Measurements from ENCODE around the gene BTBD16. TPM values are rescaled to one million over a fixed set of nuclear protein-coding genes. Genes with fewer than 3 reads are reported as not detected.

The BTBD16 gene
- total RNA-seq, 1 donor from 2014 or later = 0.35 TPM

DNA sequence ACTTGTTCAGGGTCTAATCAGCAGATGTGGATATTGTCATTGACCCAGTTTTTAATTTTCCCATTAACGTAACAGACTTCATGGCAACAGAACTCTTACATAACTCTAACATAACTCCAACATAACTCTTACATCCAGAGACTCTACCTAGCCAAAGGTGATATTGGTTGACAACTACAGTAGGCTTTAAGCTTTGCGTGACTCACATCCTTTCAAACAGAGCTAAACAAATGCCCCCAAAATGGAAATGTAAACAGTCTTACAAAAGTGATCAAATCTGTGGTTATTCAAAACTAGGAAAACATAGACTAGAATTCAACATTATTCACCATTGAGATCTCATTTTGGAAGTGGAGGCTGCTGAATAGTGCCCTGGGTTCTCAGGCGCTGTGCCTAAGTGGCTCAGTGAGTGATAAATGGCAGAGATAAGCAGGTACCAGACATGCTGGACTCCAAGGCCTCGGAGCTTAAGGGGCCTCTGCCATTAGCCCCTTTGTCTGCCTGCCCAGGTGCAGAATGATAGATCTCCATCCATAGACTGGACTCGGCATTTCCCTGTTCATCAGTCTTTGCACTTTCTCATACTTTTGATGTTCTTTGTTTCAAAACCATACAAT is 34.3 kb upstream of the BTBD16 start:
- Histone ChIP-seq H3K36me3 (peaks cover 51% of the 10 kb centered on the region), H3K27ac (no peak overlapping the region), H3K4me3 (no peak overlapping the region), H3K27me3 (no peaks in the 10 kb centered on the region), H3K4me1 (no peaks in the 10 kb centered on the region), H3K9me3 (no peaks in the 10 kb centered on the region)
- intact Hi-C loops (cut with DNase I) = no loop called here
- TF ChIP-seq, protein P1, sequence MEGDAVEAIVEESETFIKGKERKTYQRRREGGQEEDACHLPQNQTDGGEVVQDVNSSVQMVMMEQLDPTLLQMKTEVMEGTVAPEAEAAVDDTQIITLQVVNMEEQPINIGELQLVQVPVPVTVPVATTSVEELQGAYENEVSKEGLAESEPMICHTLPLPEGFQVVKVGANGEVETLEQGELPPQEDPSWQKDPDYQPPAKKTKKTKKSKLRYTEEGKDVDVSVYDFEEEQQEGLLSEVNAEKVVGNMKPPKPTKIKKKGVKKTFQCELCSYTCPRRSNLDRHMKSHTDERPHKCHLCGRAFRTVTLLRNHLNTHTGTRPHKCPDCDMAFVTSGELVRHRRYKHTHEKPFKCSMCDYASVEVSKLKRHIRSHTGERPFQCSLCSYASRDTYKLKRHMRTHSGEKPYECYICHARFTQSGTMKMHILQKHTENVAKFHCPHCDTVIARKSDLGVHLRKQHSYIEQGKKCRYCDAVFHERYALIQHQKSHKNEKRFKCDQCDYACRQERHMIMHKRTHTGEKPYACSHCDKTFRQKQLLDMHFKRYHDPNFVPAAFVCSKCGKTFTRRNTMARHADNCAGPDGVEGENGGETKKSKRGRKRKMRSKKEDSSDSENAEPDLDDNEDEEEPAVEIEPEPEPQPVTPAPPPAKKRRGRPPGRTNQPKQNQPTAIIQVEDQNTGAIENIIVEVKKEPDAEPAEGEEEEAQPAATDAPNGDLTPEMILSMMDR (IDR thresholded peaks at IDR 0.05) = no peak
- ATAC-seq (no peak), DNase-seq (peak; percentile 6)

DNA sequence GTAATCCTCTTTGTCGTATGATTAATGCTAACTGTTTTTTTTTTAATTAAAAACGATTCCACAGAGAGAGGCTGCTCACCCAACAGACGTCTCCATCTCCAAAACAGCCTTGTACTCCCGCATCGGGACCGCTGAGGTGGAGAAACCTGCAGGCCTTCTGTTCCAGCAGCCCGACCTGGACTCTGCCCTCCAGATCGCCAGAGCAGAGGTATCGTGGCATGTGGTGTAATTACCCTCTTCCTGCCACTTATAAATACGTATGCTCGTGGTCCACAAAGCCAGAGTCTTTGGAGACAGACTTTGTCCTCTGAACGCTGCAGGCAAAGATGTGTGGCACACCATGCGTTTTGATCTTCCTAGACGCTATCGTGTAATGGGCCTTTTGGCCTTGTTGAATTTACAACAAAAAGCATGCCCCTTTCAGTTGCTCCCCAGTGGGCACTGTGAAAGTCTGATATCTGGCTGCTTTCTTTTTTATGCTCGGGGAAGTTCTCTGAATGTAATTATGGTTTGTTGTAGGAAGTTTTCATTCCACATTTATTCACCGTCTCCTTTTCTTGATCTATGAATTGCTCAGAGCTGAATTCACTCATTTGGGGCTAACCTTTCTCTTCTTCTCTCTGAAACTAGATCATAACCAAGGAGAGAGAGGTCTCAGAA is 33.6 kb upstream of the BTBD16 start:
- H3K4me1 ChIP-seq = no peaks in the 10 kb centered on the region
- intact Hi-C loops (cut with DNase I) = no loop called here
- peaks cover 58% of the 10 kb centered on the region for H3K36me3 ChIP-seq
- TF ChIP-seq, protein P1 (IDR thresholded peaks at IDR 0.05) = no peak
- ATAC-seq (no peak), DNase-seq (peak; percentile 13)
- no peak overlapping the region for H3K4me3 ChIP-seq
- no peaks in the 10 kb centered on the region for H3K9me3 ChIP-seq
- no peak overlapping the region for H3K27ac ChIP-seq
- no peaks in the 10 kb centered on the region for H3K27me3 ChIP-seq

DNA sequence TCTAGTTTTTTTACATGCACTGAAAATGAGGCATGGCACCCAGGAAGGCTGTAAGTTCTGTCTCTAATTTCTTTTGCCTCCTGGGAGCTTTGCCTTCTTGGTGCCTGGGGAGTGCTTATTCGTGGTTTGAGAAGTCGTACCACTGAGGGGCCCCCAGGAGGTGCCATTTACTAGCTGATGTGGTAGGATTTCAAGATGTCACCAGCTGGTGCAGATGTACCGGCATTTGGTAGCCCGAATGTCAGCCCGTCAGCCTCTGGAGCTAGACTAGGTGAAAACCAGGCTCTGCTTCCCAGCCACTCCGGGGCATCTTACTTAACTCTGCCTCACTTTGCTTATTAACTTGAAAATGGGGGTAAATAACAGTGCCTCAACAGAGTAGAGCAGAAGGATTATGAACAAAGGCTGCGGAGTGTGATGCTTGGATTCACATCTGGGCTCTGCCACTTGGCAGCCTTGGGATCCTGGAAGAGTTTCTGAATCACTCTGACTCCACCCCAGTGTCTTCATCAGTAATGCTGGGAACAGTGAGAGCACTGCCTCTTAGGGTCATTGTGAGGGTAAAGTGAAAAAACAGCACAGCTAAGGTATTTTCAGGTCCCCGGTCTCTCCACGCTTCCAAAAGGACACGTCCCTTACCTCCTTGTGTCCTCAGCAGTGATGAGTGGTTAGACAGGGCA is 31.4 kb upstream of the BTBD16 start:
- DNase-seq (no peak), ATAC-seq (no peak)
- intact Hi-C loops (cut with DNase I) = no loop called here
- Histone ChIP-seq H3K4me1 (no peaks in the 10 kb centered on the region), H3K36me3 (peaks cover 79% of the 10 kb centered on the region), H3K27ac (no peak overlapping the region), H3K27me3 (no peaks in the 10 kb centered on the region), H3K4me3 (no peak overlapping the region), H3K9me3 (no peaks in the 10 kb centered on the region)
- TF ChIP-seq, protein P1 (IDR thresholded peaks at IDR 0.05) = no peak

DNA sequence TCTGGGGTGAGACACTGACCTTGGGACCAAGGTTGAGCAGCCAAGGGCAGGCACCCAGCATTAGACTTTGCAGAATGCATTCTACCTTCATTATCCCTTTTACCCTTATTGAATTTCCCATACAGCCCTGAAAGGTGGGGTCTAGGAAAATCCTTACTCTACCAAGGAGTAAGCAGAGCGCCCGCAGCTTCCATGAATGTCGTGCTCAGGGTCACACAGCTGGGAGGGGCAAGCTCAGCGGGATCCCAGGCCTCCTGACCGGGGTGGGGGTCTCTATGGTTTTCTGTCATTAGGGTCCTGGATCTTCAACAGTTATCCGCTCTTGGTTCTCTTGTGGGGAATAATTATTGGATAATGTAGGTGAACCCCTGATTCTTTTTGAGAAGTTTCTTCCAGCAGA is 30.7 kb upstream of the BTBD16 start:
- DNase-seq (no peak), ATAC-seq (no peak)
- TF ChIP-seq, protein P1 (IDR thresholded peaks at IDR 0.05) = no peak
- Histone ChIP-seq H3K36me3 (peaks cover 83% of the 10 kb centered on the region), H3K4me3 (no peak overlapping the region), H3K9me3 (no peaks in the 10 kb centered on the region), H3K4me1 (no peaks in the 10 kb centered on the region), H3K27ac (no peak overlapping the region), H3K27me3 (no peaks in the 10 kb centered on the region)
- intact Hi-C loops (cut with DNase I) = no loop called here

DNA sequence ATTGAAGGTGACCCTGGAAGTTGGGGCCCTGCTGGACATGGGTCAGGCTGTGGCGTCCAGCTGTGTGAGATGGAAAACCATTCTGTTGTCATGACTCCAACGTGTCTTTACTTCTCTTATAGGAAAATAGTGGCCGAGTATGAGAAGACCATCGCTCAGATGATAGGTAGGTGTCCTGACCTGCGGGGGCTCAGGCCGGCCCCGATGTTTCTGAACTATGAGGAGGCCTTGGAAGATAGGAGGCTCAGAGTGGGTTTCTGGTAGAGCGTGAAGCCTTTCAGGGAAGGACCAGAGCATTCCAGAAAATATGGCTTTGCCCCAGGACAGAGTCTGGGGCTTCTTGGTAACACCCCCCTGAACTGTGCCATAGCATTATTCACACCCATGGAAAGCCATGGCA is 29.3 kb upstream of the BTBD16 start:
- H3K27ac ChIP-seq = no peak overlapping the region
- peaks cover 88% of the 10 kb centered on the region for H3K36me3 ChIP-seq
- no peak overlapping the region for H3K4me3 ChIP-seq
- no peaks in the 10 kb centered on the region for H3K9me3 ChIP-seq
- H3K4me1 ChIP-seq = no peaks in the 10 kb centered on the region
- DNase-seq = no peak
- TF ChIP-seq, protein P1 (IDR thresholded peaks at IDR 0.05) = no peak
- H3K27me3 ChIP-seq = no peaks in the 10 kb centered on the region
- intact Hi-C loops (cut with DNase I) = no loop called here
- no peak for ATAC-seq
